Endothelial cell (in vitro differentiated cells): ENCODE data around the gene DAPK3. TPM values are rescaled to one million over a fixed set of nuclear protein-coding genes. Genes with fewer than 3 reads are reported as not detected.
A peak's percentile ranks its signal among the peaks of the same experiment; 100 is the strongest.
"Not testable (repeated sequence)": the region's sequence is repeated elsewhere in the genome, so short reads cannot be mapped to it uniquely, and the experiment has no call there.

ENCODE experiments used
- DNase-seq: peaks from one replicate; pipeline ENCODE4 v3.0.0; 2021; ENCODE audit warnings: low spot score
- H3K27ac Mint-ChIP-seq: one replicate; pipeline ENCODE4 v1.8.0; 2021; ENCODE audit warnings: mixed read lengths, inconsistent platforms; ENCODE audit not compliant: unreplicated experiment
- H3K27me3 Mint-ChIP-seq: one replicate; pipeline ENCODE4 v1.8.0; 2021; ENCODE audit warnings: mild to moderate bottlenecking, moderate library complexity, mixed read lengths, inconsistent platforms; ENCODE audit not compliant: unreplicated experiment
- H3K36me3 Mint-ChIP-seq: one replicate; pipeline ENCODE4 v1.8.0; 2021; ENCODE audit warnings: mild to moderate bottlenecking, low read depth, mixed read lengths, inconsistent platforms; ENCODE audit not compliant: unreplicated experiment
- H3K4me1 Mint-ChIP-seq: one replicate; pipeline ENCODE4 v1.8.0; 2021; ENCODE audit warnings: mild to moderate bottlenecking, mixed read lengths, inconsistent platforms; ENCODE audit not compliant: unreplicated experiment
- H3K4me3 Mint-ChIP-seq: one replicate; pipeline ENCODE4 v1.8.0; 2021; ENCODE audit warnings: mild to moderate bottlenecking, mixed read lengths, inconsistent platforms; ENCODE audit not compliant: unreplicated experiment
- H3K9me3 Mint-ChIP-seq: one replicate; pipeline ENCODE4 v1.8.0; 2021; ENCODE audit warnings: mixed read lengths, inconsistent platforms; ENCODE audit not compliant: unreplicated experiment
- CTCF ChIP-seq: fragments of 200-600 bp; sonication (generic); IDR thresholded peaks from one replicate; pipeline ENCODE4 v1.5.0; 2021; ENCODE audit warnings: antibody characterized with exemption; ENCODE audit not compliant: unreplicated experiment
- total RNA-seq: library from RNA; stranded (reverse); fragmentation: NEBNext Ultra II Directional; extraction: Animal tissue kit (Norgen Biotek cat#: 25700); gene quantifications from one replicate; pipeline ENCODE4 v1.2.1, GENCODE V29; 2021; ENCODE audit not compliant: unreplicated experiment

Gene DAPK3
- total RNA-seq, 1 donor from 2014 or later = 316 TPM

DNA sequence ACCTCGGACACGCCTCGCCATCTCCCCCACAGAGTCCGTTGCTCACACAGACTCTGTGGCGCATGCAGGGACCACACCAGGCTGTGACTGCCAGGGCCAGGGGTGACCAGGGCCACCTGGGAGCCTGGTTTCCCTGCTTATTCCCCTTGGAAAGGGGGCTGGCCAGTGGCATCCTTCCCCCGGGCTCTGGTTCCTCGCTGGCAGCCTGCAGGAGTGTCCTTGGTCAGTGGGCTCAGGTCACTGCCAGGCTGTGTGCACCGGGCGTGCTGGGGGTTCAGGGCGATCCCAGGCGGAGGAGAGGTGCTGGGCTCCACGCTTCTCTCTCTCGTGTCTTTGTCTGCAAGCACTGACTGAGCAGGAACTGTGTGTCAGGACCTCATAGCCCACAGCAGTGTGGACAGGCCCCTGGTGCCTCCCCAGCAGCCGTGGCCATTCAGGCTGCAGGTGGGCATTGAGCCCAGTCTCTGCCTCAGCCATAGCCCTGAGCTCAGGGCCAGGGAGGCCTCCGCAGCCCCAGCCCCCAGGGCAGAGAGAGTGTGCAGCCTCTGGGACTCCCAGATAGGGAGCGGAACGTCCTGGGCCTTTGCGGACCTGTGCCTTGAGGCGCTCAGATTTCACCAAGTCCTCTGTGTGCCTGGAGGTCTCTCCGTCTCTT lies 43.1 kb upstream of the DAPK3 start:
- Mint-ChIP-seq H3K9me3 (no peaks in the 10 kb centered on the region), H3K4me3 (no peak overlapping the region), H3K27ac (no peak overlapping the region), H3K4me1 (peaks cover 16% of the 10 kb centered on the region), H3K27me3 (peaks cover 3% of the 10 kb centered on the region), H3K36me3 (no peaks in the 10 kb centered on the region)
- no peak for DNase-seq
- no peak for TF ChIP-seq CTCF

DNA sequence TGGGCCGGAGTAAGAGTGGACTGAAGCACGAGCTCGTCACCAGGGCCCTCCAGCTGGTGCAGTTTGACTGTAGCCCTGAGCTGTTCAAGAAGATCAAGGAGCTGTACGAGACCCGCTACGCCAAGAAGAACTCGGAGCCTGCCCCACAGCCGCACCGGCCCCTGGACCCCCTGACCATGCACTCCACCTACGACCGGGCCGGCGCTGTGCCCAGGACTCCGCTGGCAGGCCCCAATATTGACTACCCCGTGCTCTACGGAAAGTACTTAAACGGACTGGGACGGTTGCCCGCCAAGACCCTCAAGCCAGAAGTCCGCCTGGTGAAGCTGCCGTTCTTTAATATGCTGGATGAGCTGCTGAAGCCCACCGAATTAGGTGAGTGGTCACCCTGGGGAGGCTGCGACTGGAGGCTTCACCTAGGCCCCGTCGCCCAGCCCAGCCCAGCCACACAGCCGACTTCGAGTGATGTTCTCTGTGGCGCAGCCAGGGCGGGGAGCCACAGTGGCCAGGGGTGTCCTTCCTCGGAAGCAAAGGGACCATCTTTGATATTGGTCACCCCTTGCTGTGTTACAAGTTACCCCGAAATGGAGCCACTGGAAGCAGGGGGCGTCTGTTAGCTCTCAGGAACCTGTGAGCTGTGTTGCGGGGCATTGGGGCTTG lies 42.2 kb upstream of the DAPK3 start:
- Mint-ChIP-seq H3K4me1 (peaks cover 23% of the 10 kb centered on the region), H3K27me3 (peaks cover 6% of the 10 kb centered on the region), H3K4me3 (no peak overlapping the region), H3K9me3 (no peaks in the 10 kb centered on the region), H3K36me3 (peaks cover 4% of the 10 kb centered on the region), H3K27ac (no peak overlapping the region)
- TF ChIP-seq CTCF = no peak
- DNase-seq = no peak

DNA sequence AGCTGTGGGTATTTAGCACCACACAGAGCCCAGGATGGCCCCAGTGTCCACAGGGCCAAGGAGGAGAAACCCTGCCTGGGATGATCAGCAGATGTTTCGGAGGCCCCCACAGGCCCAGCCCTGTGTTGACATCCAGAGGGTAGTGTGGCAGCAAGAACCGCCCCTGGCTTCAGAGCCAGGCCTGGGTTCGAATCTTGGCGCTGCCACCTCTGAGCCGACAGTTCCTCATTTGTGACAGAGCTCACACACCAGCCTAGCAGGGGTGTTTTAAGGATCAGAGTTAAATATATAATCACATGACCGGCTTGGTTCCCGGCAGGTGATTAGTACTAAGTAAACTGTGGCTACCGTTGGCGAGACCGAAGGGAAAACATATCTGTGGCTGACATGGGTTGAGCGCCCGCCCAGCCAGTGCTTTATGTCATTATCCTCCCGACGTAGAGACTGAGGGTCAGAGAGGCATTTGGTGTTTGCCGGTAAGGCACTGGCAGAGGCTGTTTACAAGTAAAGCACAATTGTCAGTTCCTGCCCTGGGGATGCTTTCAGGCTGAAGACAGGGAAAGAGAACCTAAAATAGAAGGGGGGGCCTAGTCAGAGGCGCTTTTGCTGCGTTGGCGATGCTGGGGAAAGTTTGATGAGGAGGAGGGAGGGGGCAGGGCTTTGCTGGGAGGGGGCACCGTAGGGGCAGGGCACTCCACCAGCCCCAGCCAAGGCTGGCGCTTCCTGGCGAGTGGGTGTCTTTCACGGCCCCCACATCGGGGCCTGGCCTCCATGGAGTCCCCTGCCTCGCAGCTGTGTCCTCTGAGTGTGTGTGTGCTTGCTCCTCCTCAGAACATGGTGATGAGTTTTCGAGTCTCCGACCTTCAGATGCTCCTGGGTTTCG lies 41.4 kb upstream of the DAPK3 start:
- Mint-ChIP-seq H3K4me3 (no peak overlapping the region), H3K27ac (no peak overlapping the region), H3K4me1 (peaks cover 23% of the 10 kb centered on the region), H3K36me3 (peaks cover 4% of the 10 kb centered on the region), H3K27me3 (peaks cover 6% of the 10 kb centered on the region), H3K9me3 (no peaks in the 10 kb centered on the region)
- no peak for TF ChIP-seq CTCF
- DNase-seq = no peak

DNA sequence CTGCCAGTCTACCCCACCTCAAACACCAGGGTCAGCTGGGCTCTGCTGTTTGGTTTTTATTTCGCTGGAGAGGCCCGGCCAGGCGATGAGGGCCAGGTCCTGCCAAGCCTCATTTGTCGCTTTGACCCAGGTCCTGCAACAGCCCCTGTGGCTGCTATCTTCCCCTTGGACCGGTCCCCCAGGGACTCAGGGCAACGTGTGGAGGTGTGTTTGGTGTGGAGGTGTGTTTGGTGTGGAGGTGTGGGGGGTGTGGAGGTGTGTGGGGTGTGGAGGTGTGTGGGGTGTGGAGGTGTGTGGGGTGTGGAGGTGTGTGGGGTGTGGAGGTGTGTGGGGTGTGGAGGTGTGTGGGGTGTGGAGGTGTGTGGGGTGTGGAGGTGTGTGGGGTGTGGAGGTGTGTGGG lies 40.5 kb upstream of the DAPK3 start:
- H3K9me3 Mint-ChIP-seq, H3K27me3 Mint-ChIP-seq, DNase-seq, H3K36me3 Mint-ChIP-seq, H3K4me3 Mint-ChIP-seq: not testable (repeated sequence)
- peak overlapping the region; percentile 61 for H3K27ac Mint-ChIP-seq
- H3K4me1 Mint-ChIP-seq = peaks cover 23% of the 10 kb centered on the region

DNA sequence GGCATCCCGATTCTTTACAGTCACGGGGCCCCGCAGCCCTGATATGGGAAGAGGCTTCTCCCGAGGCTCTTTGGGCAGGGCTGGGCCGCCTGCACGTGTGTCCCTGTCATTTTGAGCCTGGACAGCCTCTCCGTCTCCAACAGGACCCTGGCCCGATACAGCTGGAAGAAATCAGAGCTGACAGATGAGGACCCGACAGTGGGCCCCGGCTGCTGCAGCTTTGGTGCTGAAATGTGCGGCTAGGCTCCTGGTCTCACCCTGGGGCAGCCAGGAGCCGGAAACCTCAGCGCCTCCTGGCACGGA lies 39.9 kb upstream of the DAPK3 start:
- Mint-ChIP-seq H3K36me3 (peaks cover 4% of the 10 kb centered on the region), H3K4me3 (no peak overlapping the region), H3K27ac (no peak overlapping the region), H3K27me3 (peaks cover 6% of the 10 kb centered on the region), H3K4me1 (peaks cover 23% of the 10 kb centered on the region), H3K9me3 (no peaks in the 10 kb centered on the region)
- no peak for TF ChIP-seq CTCF
- no peak for DNase-seq
